GM12875 (cell line): ENCODE measurements around the gene LRFN4.

Experiments
- H3K4me3 ChIP-seq: one replicate; pipeline ENCODE4 v1.5.1; 2011; ENCODE audit warnings: low read depth, low read length, control low read depth
- CTCF ChIP-seq: IDR thresholded peaks from 2 replicates; pipeline ENCODE4 v1.5.1; 2011; ENCODE audit warnings: low read depth, mild to moderate bottlenecking, control low read depth, inconsistent platforms, low read length, moderate library complexity, borderline replicate concordance; ENCODE audit not compliant: insufficient read depth

The LRFN4 gene

DNA sequence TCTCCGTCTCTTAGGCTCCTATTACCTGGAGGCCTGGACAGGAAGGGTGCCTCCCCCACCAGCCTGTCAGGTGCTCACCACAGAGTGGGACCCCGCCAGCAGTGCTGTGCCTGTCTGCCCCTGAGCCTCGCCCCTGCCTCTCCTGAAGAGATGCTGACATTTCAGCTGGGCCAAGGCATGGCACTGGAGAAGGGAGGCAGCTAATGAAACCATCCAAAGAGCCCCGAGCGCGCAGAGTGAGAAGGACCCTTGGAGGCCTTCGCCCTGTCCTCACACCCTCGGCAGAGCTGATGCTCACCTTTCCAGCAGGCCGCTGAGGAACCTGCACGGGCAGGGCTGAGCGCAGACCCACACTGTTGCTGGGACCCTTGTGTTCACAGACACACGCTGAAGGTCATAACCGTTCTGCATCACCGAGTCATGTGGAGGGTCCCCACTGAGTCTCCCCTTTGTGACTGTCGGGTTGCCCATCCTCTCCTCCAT, 2.1 kb upstream of the LRFN4 start:
- no peak for TF ChIP-seq CTCF
- H3K4me3 ChIP-seq = no peak overlapping the region

GRCh38 chr11:66855574-66856495, 1.0 kb upstream of the LRFN4 start:
- TF ChIP-seq CTCF = no peak

GRCh38 chr11:66857234-66857926, 516 bp downstream of the LRFN4 start:
- H3K4me3 ChIP-seq = peak overlapping the region; percentile 76
- no peak for TF ChIP-seq CTCF

More at GRCh38 chr11:66855574-66856495, 1.0 kb upstream of the LRFN4 start:
- peak overlapping the region; percentile 76 for H3K4me3 ChIP-seq

DNA sequence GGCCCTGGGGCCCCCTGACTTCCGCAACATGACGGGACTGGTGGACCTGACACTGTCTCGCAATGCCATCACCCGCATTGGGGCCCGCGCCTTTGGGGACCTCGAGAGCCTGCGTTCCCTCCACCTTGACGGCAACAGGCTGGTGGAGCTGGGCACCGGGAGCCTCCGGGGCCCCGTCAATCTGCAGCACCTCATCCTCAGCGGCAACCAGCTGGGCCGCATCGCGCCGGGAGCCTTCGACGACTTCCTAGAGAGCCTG, 992 bp downstream of the LRFN4 start:
- H3K4me3 ChIP-seq = no peak overlapping the region

DNA sequence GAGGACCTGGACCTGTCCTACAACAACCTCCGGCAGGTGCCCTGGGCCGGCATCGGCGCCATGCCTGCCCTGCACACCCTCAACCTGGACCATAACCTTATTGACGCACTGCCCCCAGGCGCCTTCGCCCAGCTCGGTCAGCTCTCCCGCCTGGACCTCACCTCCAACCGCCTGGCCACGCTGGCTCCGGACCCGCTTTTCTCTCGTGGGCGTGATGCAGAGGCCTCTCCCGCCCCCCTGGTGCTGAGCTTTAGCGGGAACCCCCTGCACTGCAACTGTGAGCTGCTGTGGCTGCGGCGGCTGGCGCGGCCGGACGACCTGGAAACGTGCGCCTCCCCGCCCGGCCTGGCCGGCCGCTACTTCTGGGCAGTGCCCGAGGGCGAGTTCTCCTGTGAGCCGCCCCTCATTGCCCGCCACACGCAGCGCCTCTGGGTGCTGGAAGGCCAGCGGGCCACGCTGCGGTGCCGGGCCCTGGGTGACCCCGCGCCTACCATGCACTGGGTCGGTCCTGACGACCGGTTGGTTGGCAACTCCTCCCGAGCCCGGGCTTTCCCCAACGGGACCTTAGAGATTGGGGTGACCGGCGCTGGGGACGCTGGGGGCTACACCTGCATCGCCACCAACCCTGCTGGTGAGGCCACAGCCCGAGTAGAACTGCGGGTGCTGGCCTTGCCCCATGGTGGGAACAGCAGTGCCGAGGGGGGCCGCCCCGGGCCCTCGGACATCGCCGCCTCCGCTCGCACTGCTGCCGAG, 1.5 kb downstream of the LRFN4 start:
- no peak overlapping the region for H3K4me3 ChIP-seq
- no peak for TF ChIP-seq CTCF

More for the DNA sequence above, 992 bp downstream of the LRFN4 start:
- TF ChIP-seq CTCF = no peak

- TF ChIP-seq CTCF = no peak
- no peak overlapping the region for H3K4me3 ChIP-seq
These were observed 2.2 kb downstream of the LRFN4 start for GRCh38 chr11:66858939-66859685.
